ENCODE data around the gene IL7R.

Gene IL7R

GRCh38 chr5:35867998-35868397 lies 11.3 kb downstream of the IL7R start:
- Histone ChIP-seq H3K4me1 (ENCODE audit: low read depth, poor library complexity, severe bottlenecking) (no peaks in the 10 kb centered on the region), H3K36me3 (ENCODE audit: insufficient read depth) (no peaks in the 10 kb centered on the region), H3K9ac (no peak overlapping the region), H2AFZ (ENCODE audit: low read depth) (no peak overlapping the region), H3K4me3 (IDR thresholded peaks at IDR 0.05; ENCODE audit: insufficient read depth, low read depth, low read length) (no peak overlapping the region), H3K4me2 (no peak overlapping the region), H4K20me1 (ENCODE audit: insufficient read depth) (no peaks in the 10 kb centered on the region), H3K79me2 (ENCODE audit: insufficient read depth, low read depth) (no peaks in the 10 kb centered on the region), H3K27me3 (ENCODE audit: insufficient read depth, low read depth) (no peaks in the 10 kb centered on the region), H3K27ac (no peak overlapping the region)
- no peak for TF ChIP-seq CTCF (conservative IDR thresholded peaks at IDR 0.05; ENCODE audit: low read depth, low read length)

GRCh38 chr5:35869685-35870277 lies 13.1 kb downstream of the IL7R start:
- no peaks in the 10 kb centered on the region for H3K36me3 ChIP-seq (ENCODE audit: insufficient read depth)
- H3K4me2 ChIP-seq, result no peak overlapping the region
- H3K4me3 ChIP-seq (IDR thresholded peaks at IDR 0.05; ENCODE audit: insufficient read depth, low read depth, low read length), result no peak overlapping the region
- no peak overlapping the region for H3K9ac ChIP-seq
- no peaks in the 10 kb centered on the region for H3K79me2 ChIP-seq (ENCODE audit: insufficient read depth, low read depth)
- no peak for TF ChIP-seq CTCF (conservative IDR thresholded peaks at IDR 0.05; ENCODE audit: low read depth, low read length)
- H3K27me3 ChIP-seq (ENCODE audit: insufficient read depth, low read depth), result no peaks in the 10 kb centered on the region
- no peak overlapping the region for H2AFZ ChIP-seq (ENCODE audit: low read depth)
- H3K4me1 ChIP-seq (ENCODE audit: low read depth, poor library complexity, severe bottlenecking), result no peaks in the 10 kb centered on the region
- H3K27ac ChIP-seq, result no peak overlapping the region
- no peaks in the 10 kb centered on the region for H4K20me1 ChIP-seq (ENCODE audit: insufficient read depth)

- Histone ChIP-seq H3K4me1 (ENCODE audit: low read depth, poor library complexity, severe bottlenecking) (no peaks in the 10 kb centered on the region), H3K9ac (no peak overlapping the region), H3K4me3 (IDR thresholded peaks at IDR 0.05; ENCODE audit: insufficient read depth, low read depth, low read length) (no peak overlapping the region), H3K27me3 (ENCODE audit: insufficient read depth, low read depth) (no peaks in the 10 kb centered on the region), H3K36me3 (ENCODE audit: insufficient read depth) (no peaks in the 10 kb centered on the region), H3K4me2 (no peak overlapping the region), H3K79me2 (ENCODE audit: insufficient read depth, low read depth) (no peaks in the 10 kb centered on the region), H2AFZ (ENCODE audit: low read depth) (no peak overlapping the region), H3K27ac (no peak overlapping the region), H4K20me1 (ENCODE audit: insufficient read depth) (no peaks in the 10 kb centered on the region)
- no peak for TF ChIP-seq CTCF (conservative IDR thresholded peaks at IDR 0.05; ENCODE audit: low read depth, low read length)
These were observed 13.9 kb downstream of the IL7R start for GRCh38 chr5:35870605-35871004.

GRCh38 chr5:35876454-35876853 lies 19.8 kb downstream of the IL7R start:
- H2AFZ ChIP-seq (ENCODE audit: low read depth), result no peak overlapping the region
- no peak overlapping the region for H3K27ac ChIP-seq
- no peaks in the 10 kb centered on the region for H3K36me3 ChIP-seq (ENCODE audit: insufficient read depth)
- TF ChIP-seq CTCF (conservative IDR thresholded peaks at IDR 0.05; ENCODE audit: low read depth, low read length), result no peak
- H3K79me2 ChIP-seq (ENCODE audit: insufficient read depth, low read depth), result no peaks in the 10 kb centered on the region
- H3K9ac ChIP-seq, result no peak overlapping the region
- H3K4me2 ChIP-seq, result no peak overlapping the region
- H3K4me3 ChIP-seq (IDR thresholded peaks at IDR 0.05; ENCODE audit: insufficient read depth, low read depth, low read length), result no peak overlapping the region
- no peaks in the 10 kb centered on the region for H4K20me1 ChIP-seq (ENCODE audit: insufficient read depth)
- no peaks in the 10 kb centered on the region for H3K27me3 ChIP-seq (ENCODE audit: insufficient read depth, low read depth)
- H3K4me1 ChIP-seq (ENCODE audit: low read depth, poor library complexity, severe bottlenecking), result peaks cover 43% of the 10 kb centered on the region

All from KMS-11 (cell line).